HG02981 (cell line): ENCODE data around the gene ASCL4.

Experiments used
- ATAC-seq: cut with Tn5 transposase; IDR thresholded peaks from one replicate; pipeline ENCODE4 v1.9.1; 2021; ENCODE audit warnings: mild to moderate bottlenecking, moderate library complexity; ENCODE audit not compliant: unreplicated experiment

Gene ASCL4

GRCh38 chr12:107778383-107779025, 4.0 kb downstream of the ASCL4 start:
- ATAC-seq = no peak

- ATAC-seq = peak; percentile 59
Observed at GRCh38 chr12:107779077-107779831, 4.8 kb downstream of the ASCL4 start.

GRCh38 chr12:107780298-107780697, 5.8 kb downstream of the ASCL4 start:
- no peak for ATAC-seq

GRCh38 chr12:107782067-107782466, 7.6 kb downstream of the ASCL4 start:
- no peak for ATAC-seq

- peak; percentile 54 for ATAC-seq
Observed at GRCh38 chr12:107783406-107784376, 9.2 kb downstream of the ASCL4 start.

GRCh38 chr12:107788281-107788680, 13.8 kb downstream of the ASCL4 start:
- ATAC-seq = no peak

GRCh38 chr12:107788690-107789458, 14.4 kb downstream of the ASCL4 start:
- no peak for ATAC-seq

GRCh38 chr12:107791465-107792089, 17.1 kb downstream of the ASCL4 start:
- no peak for ATAC-seq

GRCh38 chr12:107794451-107794850, 19.9 kb downstream of the ASCL4 start:
- no peak for ATAC-seq

- no peak for ATAC-seq
Observed at GRCh38 chr12:107798580-107798979, 24.1 kb downstream of the ASCL4 start.

GRCh38 chr12:107801150-107801549, 26.6 kb downstream of the ASCL4 start:
- no peak for ATAC-seq

- no peak for ATAC-seq
Observed at GRCh38 chr12:107803092-107803491, 28.6 kb downstream of the ASCL4 start.

GRCh38 chr12:107805488-107806180, 31.1 kb downstream of the ASCL4 start:
- ATAC-seq = no peak

- ATAC-seq = no peak
Observed at GRCh38 chr12:107807471-107808150, 33.1 kb downstream of the ASCL4 start.

- no peak for ATAC-seq
Observed at GRCh38 chr12:107817250-107817649, 42.7 kb downstream of the ASCL4 start.

- ATAC-seq = no peak
Observed at GRCh38 chr12:107818984-107819383, 44.5 kb downstream of the ASCL4 start.

- no peak for ATAC-seq
Observed at GRCh38 chr12:107822356-107822755, 47.9 kb downstream of the ASCL4 start.
